Spleen (tissue), 11 donors: ENCODE data around the gene RNF227. TPM values are rescaled to one million over a fixed set of nuclear protein-coding genes. Genes with fewer than 3 reads are reported as not detected.

Experiments used
- DNase-seq: peaks from one replicate; pipeline ENCODE4 v3.0.0-alpha.2; 2020
- H3K27ac ChIP-seq, 8 donors: fragments of 200-600 bp; sonication (generic) in 7 of 8; 1 replicate in 4 of 8; 2 replicates in 4 of 8; pipeline versions ENCODE4 v1.5.0 to v1.8.0; 2016 to 2021; ENCODE audit warnings: inconsistent platforms in 4 of 8, mild to moderate bottlenecking in 4 of 8, moderate library complexity in 1 of 8
- H3K27me3 ChIP-seq, 7 donors: fragments of 200-600 bp; sonication (generic) in 6 of 7; replicated peaks in 1 of 7; 1 replicate in 4 of 7; 2 replicates in 3 of 7; pipeline versions ENCODE4 v1.5.0 to v1.8.0; 2016 to 2021; ENCODE audit warnings: inconsistent platforms in 3 of 7, mild to moderate bottlenecking in 1 of 7
- H3K36me3 ChIP-seq, 6 donors: fragments of 200-600 bp; sonication (generic) in 5 of 6; 1 replicate in 4 of 6; 2 replicates in 2 of 6; pipeline versions ENCODE4 v1.5.0 to v1.8.0; 2016 to 2021; ENCODE audit warnings: inconsistent platforms in 2 of 6
- H3K4me1 ChIP-seq, 6 donors: fragments of 200-600 bp; sonication (generic) in 5 of 6; 1 replicate in 3 of 6; 2 replicates in 3 of 6; pipeline versions ENCODE4 v1.5.0 to v1.8.0; 2016 to 2021; ENCODE audit warnings: inconsistent platforms in 3 of 6
- H3K4me3 ChIP-seq, 8 donors: fragments of 200-600 bp; sonication (generic) in 7 of 8; 1 replicate in 4 of 8; 2 replicates in 4 of 8; pipeline versions ENCODE4 v1.5.0 to v1.8.0; 2016 to 2021; ENCODE audit warnings: inconsistent platforms in 4 of 8, mild to moderate bottlenecking in 4 of 8, moderate library complexity in 2 of 8
- H3K9me3 ChIP-seq, 8 donors: fragments of 200-600 bp; sonication (generic) in 7 of 8; 1 replicate in 4 of 8; 2 replicates in 4 of 8; pipeline versions ENCODE4 v1.5.0 to v1.8.0; 2016 to 2021; ENCODE audit warnings: inconsistent platforms in 4 of 8
- POLR2A ChIP-seq, 3 donors: fragments of 450-650 bp; IDR thresholded peaks; one replicate each; pipeline ENCODE4 v1.5.1; 2017; ENCODE audit warnings: antibody characterized with exemption in 3 of 3, mild to moderate bottlenecking in 1 of 3
- POLR2AphosphoS5 ChIP-seq, 3 donors: sonication (generic); formaldehyde crosslinking; IDR thresholded peaks; one replicate each; pipeline ENCODE4 v1.5.1; 2017; ENCODE audit warnings: antibody characterized with exemption in 3 of 3
- WGBS, 5 donors: extraction: QIAGEN DNeasy Blood & Tissue Kit in 3 of 5; methylation state at CpG; one replicate each; pipeline versions ENCODE4 v1.1.5 to v1.1.7; 2013 to 2018; 5-methylcytosine and 5-hydroxymethylcytosine counted together
- intact Hi-C: fragments of 100-400 bp; cut with DNase I; formaldehyde crosslinking; loops from one replicate; pipeline ENCODE4 v1.15.0; 2023; ENCODE audit warnings: low total_unique reads
- polyA plus RNA-seq, 3 donors: library from polyadenylated mRNA; stranded (reverse); fragments of 200-250 nt; gene quantifications; one replicate each; pipeline ENCODE4 v1.2.1, GENCODE V29; 2013
- total RNA-seq, 7 donors: library from RNA; depleted of rRNA in 3 of 7; stranded (reverse); fragments of >200 nt in 3 of 7; fragmentation: NEBNext Ultra II Directional in 4 of 7; extraction: Animal tissue kit (Norgen Biotek cat#: 25700) in 4 of 7; gene quantifications; one replicate each; pipeline versions ENCODE4 v1.1.0 to v1.2.1, GENCODE V29; 2016 to 2021
- TF ChIP-seq, protein P1 (sequence below), 11 experiments: fragments of 200-600 bp in 7 of 11; fragments of 450-650 bp in 4 of 11; sonication (generic) in 4 of 11; IDR thresholded peaks in 8 of 11; conservative IDR thresholded peaks in 3 of 11; 1 replicate in 7 of 11; 2 replicates in 4 of 11; pipeline versions ENCODE4 v1.4.0 to v1.8.0; 2016 to 2021; ENCODE audit warnings: antibody characterized with exemption in 11 of 11, inconsistent platforms in 4 of 11, mild to moderate bottlenecking in 1 of 11
- donor health status: healthy with polysubstance abuse.
- donor health status: DM: no; HTN: no; CAD: no; lungs with moderate emphysema.
- donor health status: DM: no; HTN: no; CAD: no.
- donor health status: Bipolar disorder and iron deficiency.
- donor health status: healthy.
- donor health status: DM: no; HTN: no; CAD: no.
- donor health status: DM: yes; HTN: yes; CAD: no.

The RNF227 gene
- total and polyA plus RNA-seq, 10 donors, result 2.4 to 20.7 (median 3.6) TPM

DNA sequence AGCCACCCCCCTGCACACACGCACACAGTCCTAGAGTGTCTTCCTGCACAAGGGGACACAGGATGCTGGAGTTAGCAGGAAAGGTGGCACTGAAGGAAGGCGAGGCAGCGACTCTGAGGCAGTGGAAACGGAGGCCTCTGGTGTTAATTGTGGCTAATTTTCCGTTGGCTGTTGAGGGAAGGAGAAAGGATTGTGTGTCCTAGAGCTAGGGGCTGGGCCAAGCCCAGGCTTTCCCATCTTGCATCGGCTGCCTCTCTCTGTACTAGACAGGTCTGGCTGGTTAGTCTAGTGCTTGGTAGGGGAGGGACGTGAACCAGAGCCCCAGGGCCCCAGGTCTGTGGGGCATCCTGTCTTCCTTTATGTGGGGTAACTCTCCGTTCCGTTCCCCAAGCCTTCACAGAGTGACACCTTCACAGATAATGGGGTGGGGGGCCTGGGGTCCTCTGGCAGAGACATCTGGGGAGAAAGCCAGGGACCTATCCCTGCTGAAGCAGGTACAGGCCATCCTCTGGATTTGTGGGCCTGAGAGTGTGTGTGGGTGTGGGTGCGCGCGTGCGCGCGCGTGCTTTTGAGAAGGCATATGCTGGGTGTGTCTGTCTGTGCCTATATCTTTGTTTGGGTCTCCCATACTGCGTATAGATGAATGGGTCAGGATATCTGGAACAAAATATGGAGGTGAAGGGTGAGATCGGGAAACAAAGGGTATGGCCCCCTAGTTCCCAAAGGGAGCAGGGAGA, 27.7 kb downstream of the RNF227 start, which contains the start of gene CHD3:
TSS of gene CHD3 (plus strand) at position 606 of the 737 bp plus-strand sequence. CDS start 212 bp downstream, outside the sequence.
- peaks cover 31 to 67% (median 56%) of the 10 kb centered on the region in 6 donors for H3K4me1 ChIP-seq
- intact Hi-C loops, result no loop called here
- no peak for DNase-seq

DNA sequence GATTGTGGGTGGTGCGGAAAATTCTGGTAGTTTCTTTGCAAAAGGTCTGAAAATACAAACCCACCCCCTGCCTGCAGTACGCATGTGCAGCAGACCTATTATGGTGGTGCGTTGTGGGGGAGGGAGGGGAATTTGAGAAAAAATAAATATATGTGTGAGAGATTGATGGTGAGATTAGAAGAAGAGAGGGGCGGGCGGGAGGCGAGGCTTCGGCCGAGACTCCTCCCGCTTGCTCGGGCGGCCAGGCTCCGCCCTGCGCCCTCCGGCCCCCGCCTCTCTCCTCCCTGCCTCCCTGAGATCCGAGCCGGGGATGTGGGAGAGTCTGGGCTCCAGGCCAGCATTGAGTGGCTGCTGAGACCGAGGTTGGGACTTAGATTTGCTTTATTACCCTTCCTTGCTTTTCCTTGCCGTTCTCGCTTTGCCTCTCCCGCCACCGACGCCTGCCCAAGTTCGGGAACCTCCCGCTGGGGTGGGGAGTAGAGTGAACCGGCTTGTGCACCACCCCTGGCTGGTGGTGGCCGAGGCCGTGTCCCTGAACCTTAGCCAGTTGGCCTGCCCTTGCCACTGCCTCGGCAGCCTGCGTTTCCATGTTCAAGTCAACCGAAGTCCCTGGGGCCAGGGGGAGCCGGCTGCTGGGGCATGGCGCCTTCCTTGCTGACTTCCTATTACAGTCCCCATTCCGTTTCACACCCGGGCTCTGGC, 28.5 kb downstream of the RNF227 start:
- peaks cover 31 to 74% (median 63%) of the 10 kb centered on the region in 6 donors for H3K4me1 ChIP-seq
- no peaks in the 10 kb centered on the region for H3K9me3 ChIP-seq
- peaks cover 0 to 35% (median 23%) of the 10 kb centered on the region in 6 donors for H3K36me3 ChIP-seq
- H3K4me3 ChIP-seq, result peak overlapping the region; percentile 47 to 93 (median 78)
- H3K27ac ChIP-seq, result peak overlapping the region; percentile 81 to 97 (median 94)
- WGBS, 5 donors, result 0 to 1% (median 0%) methylated on average over 29 to 35 of the region's 35 CpGs
- DNase-seq, result peak; percentile 94
- TF ChIP-seq POLR2AphosphoS5 (IDR thresholded peaks at IDR 0.05), result peak in 2 of 3 donors; percentile 86 to 87
- TF ChIP-seq, protein P1, sequence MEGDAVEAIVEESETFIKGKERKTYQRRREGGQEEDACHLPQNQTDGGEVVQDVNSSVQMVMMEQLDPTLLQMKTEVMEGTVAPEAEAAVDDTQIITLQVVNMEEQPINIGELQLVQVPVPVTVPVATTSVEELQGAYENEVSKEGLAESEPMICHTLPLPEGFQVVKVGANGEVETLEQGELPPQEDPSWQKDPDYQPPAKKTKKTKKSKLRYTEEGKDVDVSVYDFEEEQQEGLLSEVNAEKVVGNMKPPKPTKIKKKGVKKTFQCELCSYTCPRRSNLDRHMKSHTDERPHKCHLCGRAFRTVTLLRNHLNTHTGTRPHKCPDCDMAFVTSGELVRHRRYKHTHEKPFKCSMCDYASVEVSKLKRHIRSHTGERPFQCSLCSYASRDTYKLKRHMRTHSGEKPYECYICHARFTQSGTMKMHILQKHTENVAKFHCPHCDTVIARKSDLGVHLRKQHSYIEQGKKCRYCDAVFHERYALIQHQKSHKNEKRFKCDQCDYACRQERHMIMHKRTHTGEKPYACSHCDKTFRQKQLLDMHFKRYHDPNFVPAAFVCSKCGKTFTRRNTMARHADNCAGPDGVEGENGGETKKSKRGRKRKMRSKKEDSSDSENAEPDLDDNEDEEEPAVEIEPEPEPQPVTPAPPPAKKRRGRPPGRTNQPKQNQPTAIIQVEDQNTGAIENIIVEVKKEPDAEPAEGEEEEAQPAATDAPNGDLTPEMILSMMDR (IDR thresholded peaks at IDR 0.05 in 8 of 11, conservative IDR thresholded peaks at IDR 0.05 in 3 of 11), result peak in 3 of 11 experiments; percentile 19 to 27 (median 25)
- peak in 1 of 3 donors; percentile 38 for TF ChIP-seq POLR2A (IDR thresholded peaks at IDR 0.05)
- H3K27me3 ChIP-seq, result no peaks in the 10 kb centered on the region
- intact Hi-C loops, result no loop called here

More for the DNA sequence above, 27.7 kb downstream of the RNF227 start, which contains the start of gene CHD3:
- no peaks in the 10 kb centered on the region for H3K27me3 ChIP-seq
- 34 to 47% (median 38%) methylated on average over 15 to 18 of the region's 18 CpGs for WGBS, 5 donors
- H3K4me3 ChIP-seq, result peak within 1 kb of the TSS; percentile 47 to 93 (median 78)
- H3K36me3 ChIP-seq, result peaks cover 0 to 39% (median 29%) of the 10 kb centered on the region in 6 donors
- H3K9me3 ChIP-seq, result no peaks in the 10 kb centered on the region
- H3K27ac ChIP-seq, result peak within 1 kb of the TSS; percentile 81 to 97 (median 94)
- TF ChIP-seq, protein P1 (IDR thresholded peaks at IDR 0.05 in 8 of 11, conservative IDR thresholded peaks at IDR 0.05 in 3 of 11), result no peak
- peak in 1 of 3 donors; percentile 80 for TF ChIP-seq POLR2AphosphoS5 (IDR thresholded peaks at IDR 0.05)
- TF ChIP-seq POLR2A (IDR thresholded peaks at IDR 0.05), result peak in 1 of 3 donors; percentile 18

DNA sequence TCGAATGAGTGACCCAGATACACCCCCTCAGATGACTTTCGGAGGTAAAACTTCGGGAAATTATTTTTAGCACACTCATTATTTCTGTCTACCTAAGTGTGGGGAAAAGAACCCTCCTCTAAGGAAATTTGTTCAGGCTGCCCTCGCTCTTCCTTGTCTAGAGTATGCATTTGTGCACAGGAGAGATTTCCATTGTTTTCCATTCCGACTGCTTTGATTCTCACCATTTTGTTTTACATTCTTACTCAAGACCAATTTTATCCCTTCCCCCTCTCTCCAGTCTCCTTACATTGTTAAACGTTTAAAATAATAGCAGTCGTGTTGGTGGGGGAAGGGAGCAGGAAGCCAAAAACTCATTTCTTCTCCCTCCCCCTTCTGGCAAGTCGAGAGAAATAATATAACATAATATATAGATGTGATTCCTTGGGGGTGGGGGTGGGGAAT, 29.0 kb downstream of the RNF227 start:
- Histone ChIP-seq H3K27ac (peak overlapping the region; percentile 81 to 97 (median 94)), H3K36me3 (peaks cover 0 to 31% (median 20%) of the 10 kb centered on the region in 6 donors), H3K4me1 (peaks cover 31 to 80% (median 66%) of the 10 kb centered on the region in 6 donors), H3K27me3 (no peaks in the 10 kb centered on the region), H3K9me3 (no peaks in the 10 kb centered on the region), H3K4me3 (peak overlapping the region; percentile 65 to 93 (median 78))
- no peak for DNase-seq
- intact Hi-C loops, result no loop called here
- 2 to 3% (median 2%) methylated on average over 8 of the region's 8 CpGs for WGBS, 5 donors
- TF ChIP-seq POLR2AphosphoS5 (IDR thresholded peaks at IDR 0.05), result no peak
- TF ChIP-seq, protein P1 (IDR thresholded peaks at IDR 0.05 in 8 of 11, conservative IDR thresholded peaks at IDR 0.05 in 3 of 11), result peak in 1 of 11 experiments; percentile 30
